Stimulated activated CD8-positive, alpha-beta memory T cell treated with anti-CD3 and anti-CD28 coated beads, Interleukin-7, amount 100 ng/mL, for 48 hours (primary cell): ENCODE data around the gene CNGB1.
A peak's percentile ranks its signal among the peaks of the same experiment; 100 is the strongest.
"Not testable (repeated sequence)": the region's sequence is repeated elsewhere in the genome, so short reads cannot be mapped to it uniquely, and the experiment has no call there.

ENCODE experiments used
- DNase-seq, 2 donors: peaks; one replicate each; pipeline ENCODE4 v3.0.0-alpha.2; 2020; ENCODE audit warnings: low read depth in 1 of 2; ENCODE audit errors: extremely low read depth in 1 of 2

CNGB1 gene

DNA sequence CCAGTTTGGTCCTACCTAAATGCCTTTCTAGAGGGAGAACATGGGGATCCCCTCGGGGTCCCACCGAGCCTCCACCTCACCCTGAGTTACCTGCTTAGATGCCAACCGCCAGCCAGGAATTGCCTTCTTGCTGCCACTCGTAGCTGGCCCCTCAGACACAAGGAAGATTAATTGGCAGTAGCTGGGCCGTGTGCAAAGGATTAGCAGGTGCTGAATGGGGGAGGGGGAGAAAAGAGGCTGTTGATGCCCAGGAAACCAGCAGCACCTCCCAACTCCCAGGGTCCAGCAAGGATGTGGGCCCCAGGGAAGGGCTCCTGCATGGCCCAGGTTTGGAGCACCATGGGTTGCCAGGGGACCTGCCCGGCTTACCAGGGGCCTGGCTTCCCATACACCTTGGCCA is at the start of gene CNGB1:
CNGB1 (minus strand) TSS at position 159 of the 400 bp plus-strand sequence. CDS start 3,842 bp downstream, outside the sequence.
- DNase-seq, result no peak

GRCh38 chr16:58019866-58020538 is 49.1 kb upstream of the CNGB1 start:
- DNase-seq, result no peak

- DNase-seq, result no peak
These were observed 47.9 kb upstream of the CNGB1 start for GRCh38 chr16:58018803-58019202.

DNA sequence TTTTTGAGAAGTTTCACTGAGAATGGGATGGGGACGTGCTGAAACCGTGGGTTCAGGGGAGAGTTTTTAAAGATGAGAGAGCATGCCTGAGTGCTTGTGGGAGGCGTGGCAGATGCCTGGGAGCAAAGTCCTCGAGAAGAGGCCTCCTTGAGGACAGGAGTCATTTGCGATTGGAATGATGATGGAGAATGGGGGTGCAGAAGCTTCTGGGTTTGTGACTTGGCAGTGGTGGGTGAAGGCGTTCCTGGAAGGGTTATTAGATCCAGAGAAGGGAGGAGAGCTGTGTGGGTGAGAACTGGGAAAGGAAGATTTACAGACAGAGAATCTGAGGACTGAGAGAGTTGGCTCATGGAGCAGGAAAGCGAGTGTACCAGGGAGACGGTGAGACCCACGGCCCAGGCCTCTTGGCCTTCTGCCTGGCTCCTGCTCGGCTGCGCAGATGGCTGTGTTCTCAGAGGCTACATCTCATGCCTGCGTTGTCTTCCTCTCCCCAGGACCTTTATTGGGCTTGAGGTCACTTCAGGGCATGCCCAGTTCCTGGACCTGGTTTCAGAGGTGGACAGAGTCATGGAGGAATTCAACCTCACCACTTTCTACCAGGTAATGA is 46.0 kb upstream of the CNGB1 start:
- DNase-seq, result no peak

GRCh38 chr16:58013201-58013956 is 42.5 kb upstream of the CNGB1 start:
- no peak for DNase-seq

- no peak for DNase-seq
These were observed 41.6 kb upstream of the CNGB1 start for GRCh38 chr16:58012481-58012880.

GRCh38 chr16:58011652-58012051 is 40.7 kb upstream of the CNGB1 start:
- DNase-seq, result no peak

DNA sequence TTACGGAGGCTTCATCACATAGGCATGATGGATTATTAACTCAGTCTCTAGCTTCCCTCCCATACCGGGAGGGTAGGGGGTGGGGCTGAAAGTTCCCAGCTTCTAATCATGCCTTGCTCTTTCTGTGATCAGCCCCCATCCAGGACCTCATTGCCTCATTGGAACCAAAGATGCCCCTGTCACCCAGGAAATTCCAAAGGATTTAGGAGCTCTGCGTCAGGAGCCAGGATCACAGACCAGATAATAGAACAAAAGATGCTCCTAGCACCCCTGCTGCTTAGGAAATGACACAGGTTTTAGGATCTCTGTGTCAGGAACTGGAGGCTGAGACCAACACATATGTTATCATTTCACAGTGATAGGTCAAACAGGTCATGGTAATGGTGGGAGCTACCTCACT is 40.0 kb upstream of the CNGB1 start:
- no peak for DNase-seq

- DNase-seq, result no peak
These were observed 39.0 kb upstream of the CNGB1 start for GRCh38 chr16:58009856-58010416.

DNA sequence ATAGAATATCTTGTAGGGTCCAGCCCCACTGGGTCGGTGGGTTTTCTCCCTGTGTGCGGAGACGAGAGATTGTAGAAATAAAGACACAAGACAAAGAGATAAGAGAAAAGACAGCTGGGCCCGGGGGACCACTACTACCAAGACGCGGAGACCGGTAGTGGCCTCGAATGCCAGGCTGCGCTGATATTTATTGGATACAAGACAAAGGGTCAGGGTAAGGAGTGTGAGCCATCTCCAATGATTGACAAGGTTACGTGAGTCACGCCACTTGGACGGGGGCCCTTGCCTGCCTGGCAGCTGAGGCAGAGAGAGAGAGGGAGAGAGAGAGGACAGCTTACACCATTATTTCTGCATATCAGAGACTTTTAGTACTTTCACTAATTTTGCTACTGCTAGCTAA is 33.8 kb upstream of the CNGB1 start:
- not testable (repeated sequence) for DNase-seq

GRCh38 chr16:58002936-58003335 is 32.0 kb upstream of the CNGB1 start:
- no peak for DNase-seq

GRCh38 chr16:58002416-58002800 is 31.5 kb upstream of the CNGB1 start:
- no peak for DNase-seq

DNA sequence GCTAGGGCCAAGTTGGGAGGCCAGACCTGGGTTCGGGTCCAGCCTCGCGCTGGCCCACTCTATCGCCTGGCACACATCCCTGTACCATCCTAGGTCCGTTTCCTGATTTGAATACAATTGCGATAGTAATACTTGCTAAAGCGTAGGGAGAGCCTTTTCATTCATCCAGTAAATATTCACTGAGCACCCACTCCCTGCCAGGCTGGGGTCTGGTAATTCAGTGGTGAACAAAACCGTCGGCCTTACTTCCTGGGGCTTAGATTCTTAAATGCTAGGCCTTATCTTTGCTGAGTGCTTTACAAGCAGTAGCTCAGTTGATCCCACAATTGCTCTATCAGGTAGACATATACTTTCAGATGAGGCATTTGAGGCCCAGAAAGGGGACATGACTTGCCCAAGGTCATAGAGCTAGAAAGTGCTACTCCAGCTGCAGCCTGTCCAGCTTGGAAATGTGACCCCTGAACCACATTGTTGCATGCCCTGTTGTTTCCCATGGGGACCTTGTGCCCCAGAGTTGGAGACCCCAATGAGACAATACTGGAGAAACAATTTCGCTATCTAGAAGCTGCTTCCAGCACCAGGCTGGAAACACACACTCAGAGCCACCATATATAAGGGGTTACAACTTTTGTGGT is 31.0 kb upstream of the CNGB1 start:
- DNase-seq, result no peak

- DNase-seq, result peak; percentile 69 to 79
These were observed 30.1 kb upstream of the CNGB1 start, which contains the start of gene USB1 for GRCh38 chr16:58000706-58001676. TSS of gene USB1 (plus strand) at chr16:58001407. CDS start at chr16:58001484, 77 bp downstream.

DNA sequence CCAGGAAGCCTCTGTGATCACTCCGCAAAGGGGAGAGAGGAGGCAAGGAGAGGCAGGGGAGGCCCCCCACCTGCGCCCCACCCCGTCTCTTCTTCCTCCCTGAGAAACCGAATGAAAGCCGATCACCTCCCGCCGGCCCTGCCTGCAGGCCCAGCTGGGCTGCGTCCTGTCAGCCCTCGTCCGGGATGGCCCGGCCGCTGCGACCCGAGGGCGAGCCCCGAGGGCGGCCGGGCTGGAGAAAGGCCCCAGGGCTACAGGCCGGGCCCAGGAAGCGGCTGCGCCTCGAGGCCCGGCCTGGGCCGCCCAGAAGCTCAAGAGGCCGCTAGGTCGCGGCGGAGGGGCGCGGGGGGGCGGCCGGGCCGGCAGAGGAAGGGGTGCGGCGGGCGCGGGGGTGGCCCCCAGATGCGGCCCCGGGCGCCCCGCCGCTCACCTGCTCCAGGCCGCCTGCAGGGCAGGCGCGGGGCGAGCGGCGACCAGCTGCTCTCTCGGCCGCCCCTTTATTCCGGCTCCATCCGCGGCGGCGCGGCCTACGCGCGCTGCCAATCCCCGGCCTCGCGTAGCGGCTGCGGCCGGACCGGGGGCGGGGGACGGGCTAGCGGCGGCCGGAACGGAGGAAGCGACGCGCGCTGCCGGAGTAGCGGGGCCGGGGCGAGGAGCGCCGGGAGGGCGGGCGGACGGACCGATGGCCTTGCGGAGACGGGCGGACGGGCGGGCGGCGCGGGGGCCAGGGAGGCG is 29.2 kb upstream of the CNGB1 start, which contains the start of gene ZNF319:
ZNF319 (minus strand) TSS at position 702 of the 735 bp plus-strand sequence. CDS start 2,407 bp downstream, outside the sequence.
- no peak for DNase-seq

DNA sequence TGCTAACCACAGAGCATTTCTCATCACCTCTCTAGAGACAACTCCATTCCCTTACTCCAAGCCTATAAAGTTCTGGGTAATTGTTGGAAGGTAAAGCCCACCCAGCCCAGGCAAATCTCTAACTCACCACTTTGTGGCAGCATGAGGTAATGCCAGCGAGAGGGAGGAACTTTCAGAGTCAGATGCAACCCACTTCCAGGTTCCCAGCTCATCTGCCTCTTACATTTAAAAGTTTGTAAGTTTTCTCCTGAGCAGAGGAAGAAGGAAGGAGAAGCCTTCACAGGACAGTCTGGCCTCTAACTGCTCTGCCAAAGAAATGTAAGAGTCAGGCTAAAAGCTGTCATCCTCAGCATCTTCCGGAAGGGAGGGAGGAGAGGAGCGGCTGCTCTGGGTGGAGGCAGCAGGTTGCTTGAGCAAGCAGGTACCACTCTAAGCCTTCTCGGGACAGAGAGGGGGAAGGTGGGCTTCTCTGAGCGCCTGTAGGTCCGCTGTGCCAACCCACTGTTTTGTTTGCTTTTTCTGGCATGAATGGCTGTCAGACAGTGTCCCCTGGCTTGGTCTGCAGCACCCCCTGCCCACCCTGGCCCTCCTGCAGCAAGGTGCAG is 28.5 kb upstream of the CNGB1 start:
- DNase-seq, result no peak

- no peak for DNase-seq
These were observed 28.1 kb upstream of the CNGB1 start for GRCh38 chr16:57998992-57999365.

DNA sequence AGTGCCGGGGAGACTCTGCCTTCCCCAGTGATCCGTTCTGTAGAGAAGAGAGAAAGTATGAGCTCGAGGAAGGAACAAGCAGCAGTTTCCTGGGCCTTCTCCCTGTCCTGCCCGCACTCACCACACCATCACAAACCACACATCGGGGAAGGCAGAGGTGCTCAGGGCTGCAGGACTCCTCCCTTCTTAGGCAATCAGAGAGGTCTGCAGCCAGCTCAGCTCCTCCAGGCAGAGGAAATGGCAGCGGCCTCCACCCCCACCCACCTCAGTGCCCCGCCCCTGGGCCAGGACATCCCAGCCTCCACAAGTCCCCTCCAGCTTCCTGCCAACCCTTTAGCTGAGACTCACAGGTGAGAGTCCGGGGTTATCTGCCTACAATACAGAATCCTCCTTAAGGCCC is 27.6 kb upstream of the CNGB1 start:
- DNase-seq, result peak; percentile 36 to 65
